K562 (cell line): ENCODE measurements around the gene LYST. TPM values are rescaled to one million over a fixed set of nuclear protein-coding genes. Genes with fewer than 3 reads are reported as not detected.
A peak's percentile ranks its signal among the peaks of the same experiment; 100 is the strongest.

ENCODE experiments used
- BRD9 ChIP-seq: fragments of 450-650 bp; IDR thresholded peaks from 2 replicates; pipeline ENCODE4 v1.6.1; 2018; ENCODE audit warnings: low read depth; ENCODE audit not compliant: partially characterized antibody
- CBX2 ChIP-seq: fragments of 200-600 bp; sonication (generic); IDR thresholded peaks from one replicate; pipeline ENCODE4 v1.6.1; 2012; ENCODE audit warnings: mild to moderate bottlenecking, low read length, inconsistent platforms; ENCODE audit not compliant: insufficient read depth, poor library complexity, severe bottlenecking
- CXXC5 ChIP-seq: fragments of 250-450 bp; sonication (Bioruptor Pico); IDR thresholded peaks from 2 replicates; pipeline ENCODE4 v1.8.0; 2022; ENCODE audit warnings: inconsistent platforms, mild to moderate bottlenecking, moderate library complexity
- EHMT2 ChIP-seq: fragments of 450-650 bp; IDR thresholded peaks from 2 replicates; pipeline ENCODE4 v1.6.1; 2018; ENCODE audit warnings: antibody characterized with exemption
- HCFC1 ChIP-seq: IDR thresholded peaks from 2 replicates; pipeline ENCODE4 v1.6.1; 2012; ENCODE audit warnings: low read depth, low read length, improper control_type of control experiment
- MCM3 ChIP-seq: fragments of 450-650 bp; IDR thresholded peaks from 2 replicates; pipeline ENCODE4 v1.6.1; 2016
- NR2C1 ChIP-seq, 2 experiments: fragments of 450-650 bp; IDR thresholded peaks; 2 replicates each; pipeline ENCODE4 v1.6.1; 2017; ENCODE audit warnings: mild to moderate bottlenecking in 2 of 2, antibody characterized with exemption in 1 of 2, inconsistent platforms in 1 of 2, missing compliant biosample characterization in 1 of 2, missing genetic modification characterization in 1 of 2
- PHF8 ChIP-seq: fragments of 200-600 bp; sonication (generic); IDR thresholded peaks from 2 replicates; pipeline ENCODE4 v1.6.1; 2012; ENCODE audit warnings: mixed run types, mild to moderate bottlenecking, inconsistent platforms, low read length, moderate library complexity, borderline replicate concordance
- POLR2B ChIP-seq: fragments of 450-650 bp; IDR thresholded peaks from 2 replicates; pipeline ENCODE4 v1.6.1; 2018; ENCODE audit warnings: low read depth; ENCODE audit not compliant: partially characterized antibody
- POU5F1 ChIP-seq: fragments of 150-350 bp; IDR thresholded peaks from 2 replicates; pipeline ENCODE4 v1.6.1; 2014; ENCODE audit warnings: borderline replicate concordance, low read length, low read depth, mild to moderate bottlenecking; ENCODE audit not compliant: partially characterized antibody
- RB1 ChIP-seq: fragments of 450-650 bp; IDR thresholded peaks from 2 replicates; pipeline ENCODE4 v1.6.1; 2017; ENCODE audit warnings: low read depth, mild to moderate bottlenecking
- RBM17 ChIP-seq: fragments of 200-400 bp; formaldehyde crosslinking; IDR thresholded peaks from 2 replicates; pipeline ENCODE4 v1.6.1; 2017; ENCODE audit warnings: low read depth, mild to moderate bottlenecking, low read length, borderline replicate concordance
- SAFB2 ChIP-seq: fragments of 200-400 bp; formaldehyde crosslinking; IDR thresholded peaks from 2 replicates; pipeline ENCODE4 v1.6.1; 2018; ENCODE audit warnings: borderline replicate concordance, low read length, low read depth, moderate library complexity; ENCODE audit not compliant: severe bottlenecking
- TAF1 ChIP-seq: IDR thresholded peaks from 2 replicates; pipeline ENCODE4 v1.6.1; 2011; ENCODE audit warnings: mild to moderate bottlenecking, low read length, moderate library complexity; ENCODE audit not compliant: insufficient read depth, control insufficient read depth, severe bottlenecking; ENCODE audit errors: extremely low read depth
- TAF15 ChIP-seq: fragments of 200-400 bp; formaldehyde crosslinking; IDR thresholded peaks from 2 replicates; pipeline ENCODE4 v1.6.1; 2017; ENCODE audit warnings: mild to moderate bottlenecking, low read depth, low read length, moderate library complexity
- ZNF140 ChIP-seq: fragments of 250-450 bp; sonication (Bioruptor Pico); IDR thresholded peaks from 2 replicates; pipeline ENCODE4 v1.8.0; 2021; ENCODE audit warnings: moderate library complexity, mild to moderate bottlenecking, inconsistent platforms
- ZNF668 ChIP-seq: fragments of 250-450 bp; sonication (Bioruptor Pico); IDR thresholded peaks from 2 replicates; pipeline ENCODE4 v1.8.0; 2022; ENCODE audit warnings: mild to moderate bottlenecking, inconsistent platforms
- polyA plus RNA-seq, 8 experiments: library from polyadenylated mRNA; depleted of rRNA in 4 of 8; stranded (reverse) in 5 of 8; unstranded in 3 of 8; fragments of >200 nt; fragmentation: Nextera tagmentation in 2 of 8; fragmentation: Illumina TruSeq in 1 of 8; extraction: Ambion mirVana in 2 of 8; extraction: Trizol in 1 of 8; gene quantifications; 2 replicates each; pipeline versions ENCODE4 v1.2.1 to v1.2.3, GENCODE V29; 2011 to 2014; ENCODE audit warnings: inconsistent platforms in 1 of 8, missing spikeins in 1 of 8
- total RNA-seq, 7 experiments: library from RNA; depleted of rRNA in 6 of 7; stranded (reverse); fragments of >200 nt in 6 of 7; fragmentation: Illumina TruSeq in 2 of 7; extraction: Trizol in 2 of 7; gene quantifications; 2 replicates each; pipeline versions ENCODE4 v1.2.1 to v1.2.3, GENCODE V29; 2011 to 2021; ENCODE audit warnings: low replicate concordance in 1 of 7
- TF ChIP-seq, protein P1 (sequence below): sonication (generic); formaldehyde crosslinking; IDR thresholded peaks from 2 replicates; pipeline ENCODE4 v1.8.0; 2022; ENCODE audit warnings: mild to moderate bottlenecking, missing genetic modification reagents
- TF ChIP-seq, protein P2 (sequence below): fragments of 150-350 bp; IDR thresholded peaks from 2 replicates; pipeline ENCODE4 v1.6.1; 2014; ENCODE audit warnings: low read depth, mild to moderate bottlenecking, low read length, borderline replicate concordance

LYST gene
- total and polyA plus RNA-seq, 9 of the 15 experiments (the other 6 are each of a cell fraction or from before 2014, with no cell fraction given) = 0.73 to 2.4 (median 1.4) TPM

GRCh38 chr1:235866913-235867845 lies 473 bp upstream of the LYST start (continued):
- TF ChIP-seq, protein P1, sequence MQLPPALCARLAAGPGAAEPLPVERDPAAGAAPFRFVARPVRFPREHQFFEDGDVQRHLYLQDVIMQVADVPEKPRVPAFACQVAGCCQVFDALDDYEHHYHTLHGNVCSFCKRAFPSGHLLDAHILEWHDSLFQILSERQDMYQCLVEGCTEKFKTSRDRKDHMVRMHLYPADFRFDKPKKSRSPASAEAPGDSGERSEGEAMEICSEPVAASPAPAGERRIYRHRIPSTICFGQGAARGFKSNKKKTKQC = no peak
- peak; percentile 47; the same call in 1 of the 2 replicates for TF ChIP-seq CXXC5
- TF ChIP-seq PHF8 = peak; percentile 98
- TF ChIP-seq HCFC1 = peak; percentile 70
- TF ChIP-seq BRD9 = no peak
- TF ChIP-seq POU5F1 = peak; percentile 42
- TF ChIP-seq TAF15 = no peak
- peak; percentile 72; the same call in 1 of the 2 replicates for TF ChIP-seq EHMT2
- peak; percentile 22; the same call in 1 of the 2 replicates for TF ChIP-seq RB1
- no peak for TF ChIP-seq SAFB2
- no peak for TF ChIP-seq CBX2
- no peak for TF ChIP-seq MCM3
- no peak for TF ChIP-seq ZNF668
- peak; percentile 93 for TF ChIP-seq POLR2B
- TF ChIP-seq TAF1 = peak; percentile 53
- TF ChIP-seq, protein P2, sequence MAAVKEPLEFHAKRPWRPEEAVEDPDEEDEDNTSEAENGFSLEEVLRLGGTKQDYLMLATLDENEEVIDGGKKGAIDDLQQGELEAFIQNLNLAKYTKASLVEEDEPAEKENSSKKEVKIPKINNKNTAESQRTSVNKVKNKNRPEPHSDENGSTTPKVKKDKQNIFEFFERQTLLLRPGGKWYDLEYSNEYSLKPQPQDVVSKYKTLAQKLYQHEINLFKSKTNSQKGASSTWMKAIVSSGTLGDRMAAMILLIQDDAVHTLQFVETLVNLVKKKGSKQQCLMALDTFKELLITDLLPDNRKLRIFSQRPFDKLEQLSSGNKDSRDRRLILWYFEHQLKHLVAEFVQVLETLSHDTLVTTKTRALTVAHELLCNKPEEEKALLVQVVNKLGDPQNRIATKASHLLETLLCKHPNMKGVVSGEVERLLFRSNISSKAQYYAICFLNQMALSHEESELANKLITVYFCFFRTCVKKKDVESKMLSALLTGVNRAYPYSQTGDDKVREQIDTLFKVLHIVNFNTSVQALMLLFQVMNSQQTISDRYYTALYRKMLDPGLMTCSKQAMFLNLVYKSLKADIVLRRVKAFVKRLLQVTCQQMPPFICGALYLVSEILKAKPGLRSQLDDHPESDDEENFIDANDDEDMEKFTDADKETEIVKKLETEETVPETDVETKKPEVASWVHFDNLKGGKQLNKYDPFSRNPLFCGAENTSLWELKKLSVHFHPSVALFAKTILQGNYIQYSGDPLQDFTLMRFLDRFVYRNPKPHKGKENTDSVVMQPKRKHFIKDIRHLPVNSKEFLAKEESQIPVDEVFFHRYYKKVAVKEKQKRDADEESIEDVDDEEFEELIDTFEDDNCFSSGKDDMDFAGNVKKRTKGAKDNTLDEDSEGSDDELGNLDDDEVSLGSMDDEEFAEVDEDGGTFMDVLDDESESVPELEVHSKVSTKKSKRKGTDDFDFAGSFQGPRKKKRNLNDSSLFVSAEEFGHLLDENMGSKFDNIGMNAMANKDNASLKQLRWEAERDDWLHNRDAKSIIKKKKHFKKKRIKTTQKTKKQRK = no peak
- no peak for TF ChIP-seq NR2C1 (IDR thresholded peaks at IDR 0.05)
- no peak for TF ChIP-seq NR2C1 (tag; IDR thresholded peaks at IDR 0.05)
- no peak for TF ChIP-seq ZNF140 (CRISPR knock-in tag)
- no peak for TF ChIP-seq RBM17
